Activated naive CD4-positive, alpha-beta T cell treated with anti-CD3 and anti-CD28 coated beads, Interleukin-2, amount 50 U/mL, for 72 hours (primary cell): Measurements from ENCODE around the gene C21orf58. TPM values are rescaled to one million over a fixed set of nuclear protein-coding genes. Genes with fewer than 3 reads are reported as not detected.

Source experiments
- ATAC-seq, 2 donors: fragments of 150-1000 bp; cut with Tn5 transposase; 2 replicates each; pipeline ENCODE4 v1.10.0; 2021; ENCODE audit warnings: mild to moderate bottlenecking in 2 of 2, moderate library complexity in 2 of 2
- DNase-seq, 2 donors: peaks; one replicate each; pipeline ENCODE4 v3.0.0; 2021 to 2022; ENCODE audit warnings: low spot score in 2 of 2
- H3K27ac Mint-ChIP-seq, 2 donors: one replicate each; pipeline ENCODE4 v1.8.0; 2022; ENCODE audit warnings: mild to moderate bottlenecking in 2 of 2, mixed read lengths in 2 of 2
- H3K36me3 Mint-ChIP-seq, 2 donors: one replicate each; pipeline ENCODE4 v1.8.0; 2022; ENCODE audit warnings: mixed read lengths in 2 of 2
- H3K9me3 Mint-ChIP-seq, 2 donors: one replicate each; pipeline ENCODE4 v1.8.0; 2022; ENCODE audit warnings: mixed read lengths in 2 of 2
- total RNA-seq, 2 donors: library from RNA; stranded (reverse); gene quantifications; one replicate each; pipeline ENCODE4 v1.2.3, GENCODE V29; 2022

Gene C21orf58
- total RNA-seq, 2 donors from 2014 or later = 20.7 to 36.0 TPM

- Mint-ChIP-seq H3K27ac (no peak overlapping the region), H3K36me3 (peaks cover 7 to 14% of the 10 kb centered on the region in 2 donors), H3K9me3 (no peaks in the 10 kb centered on the region)
- DNase-seq (no peak), ATAC-seq (no peak)
Observed at GRCh38 chr21:46344219-46344915, 20.7 kb upstream of the C21orf58 start.

- H3K9me3 Mint-ChIP-seq = no peaks in the 10 kb centered on the region
- DNase-seq (no peak), ATAC-seq (no peak)
- no peak overlapping the region for H3K27ac Mint-ChIP-seq
- peaks cover 13 to 28% of the 10 kb centered on the region in 2 donors for H3K36me3 Mint-ChIP-seq
Observed at GRCh38 chr21:46340998-46341397, 17.3 kb upstream of the C21orf58 start.

- Mint-ChIP-seq H3K36me3 (peaks cover 13 to 28% of the 10 kb centered on the region in 2 donors), H3K27ac (no peak overlapping the region)
- no peak for ATAC-seq
Observed at GRCh38 chr21:46336603-46337002, 12.9 kb upstream of the C21orf58 start.

DNA sequence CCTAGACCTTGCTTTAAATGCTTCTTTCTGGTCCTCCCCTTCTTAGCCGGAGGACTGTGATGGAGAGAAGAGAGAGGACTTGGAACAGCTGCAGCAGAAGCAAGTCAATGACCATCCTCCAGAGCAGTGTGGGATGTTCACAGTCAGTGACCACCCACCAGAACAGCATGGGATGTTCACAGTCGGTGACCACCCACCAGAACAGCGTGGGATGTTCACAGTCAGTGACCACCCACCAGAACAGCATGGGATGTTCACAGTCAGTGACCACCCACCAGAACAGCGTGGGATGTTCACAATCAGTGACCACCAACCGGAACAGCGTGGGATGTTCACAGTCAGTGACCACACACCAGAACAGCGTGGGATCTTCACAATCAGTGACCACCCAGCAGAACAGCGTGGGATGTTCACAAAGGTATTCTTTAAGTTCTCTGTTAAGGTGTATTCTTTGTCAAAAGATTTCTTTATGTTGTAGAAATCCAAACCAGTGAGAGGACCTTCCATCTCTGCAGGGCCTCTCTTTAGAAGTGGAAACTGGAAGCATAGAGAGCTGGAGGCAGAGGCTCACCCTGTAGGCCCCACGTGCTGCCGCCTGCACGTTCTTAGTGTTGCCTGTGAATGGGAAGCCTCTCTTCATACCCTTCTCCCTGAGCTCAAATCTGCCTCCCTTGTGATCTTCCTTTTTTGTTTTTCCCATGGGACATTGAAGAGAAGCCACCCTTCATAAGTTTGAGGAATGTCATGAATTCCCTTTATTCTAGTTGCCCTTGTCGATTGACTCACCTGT is 10.9 kb upstream of the C21orf58 start:
- Mint-ChIP-seq H3K36me3 (peaks cover 8 to 17% of the 10 kb centered on the region in 2 donors), H3K9me3 (no peaks in the 10 kb centered on the region), H3K27ac (no peak overlapping the region)
- ATAC-seq = no peak
- no peak for DNase-seq

More at GRCh38 chr21:46336603-46337002, 12.9 kb upstream of the C21orf58 start:
- no peaks in the 10 kb centered on the region for H3K9me3 Mint-ChIP-seq
- DNase-seq = no peak

DNA sequence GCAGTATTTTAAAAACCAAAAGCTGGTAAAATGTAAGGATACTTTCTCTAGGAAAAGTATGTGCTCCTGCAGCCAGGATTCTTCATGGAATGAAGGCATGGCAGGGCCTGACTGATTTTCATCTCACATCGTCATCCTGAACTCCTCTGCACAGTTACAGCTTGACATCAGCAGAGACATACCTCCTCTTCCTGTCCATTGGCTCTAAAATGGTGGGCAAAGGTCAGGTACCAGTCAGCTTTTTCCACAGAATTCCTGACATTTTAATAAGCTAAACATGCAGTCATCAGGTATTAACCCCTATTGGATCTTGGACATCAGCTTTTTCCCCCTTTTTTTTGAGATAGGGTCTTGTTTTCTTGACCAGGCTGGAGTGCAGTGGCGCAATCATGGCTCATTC is 6.1 kb upstream of the C21orf58 start:
- Mint-ChIP-seq H3K36me3 (peaks cover 10 to 13% of the 10 kb centered on the region in 2 donors), H3K27ac (no peak overlapping the region), H3K9me3 (no peaks in the 10 kb centered on the region)
- no peak for DNase-seq
- no peak for ATAC-seq

- ATAC-seq = no peak
- no peak for DNase-seq
- Mint-ChIP-seq H3K9me3 (no peaks in the 10 kb centered on the region), H3K36me3 (peaks cover 14 to 16% of the 10 kb centered on the region in 2 donors), H3K27ac (no peak overlapping the region)
Observed at GRCh38 chr21:46328151-46328550, 4.5 kb upstream of the C21orf58 start.

GRCh38 chr21:46327711-46328110 is 4.0 kb upstream of the C21orf58 start:
- DNase-seq = no peak
- ATAC-seq = no peak
- H3K36me3 Mint-ChIP-seq = peaks cover 18 to 20% of the 10 kb centered on the region in 2 donors
- no peak overlapping the region for H3K27ac Mint-ChIP-seq
- no peaks in the 10 kb centered on the region for H3K9me3 Mint-ChIP-seq

GRCh38 chr21:46326110-46326703 is 2.5 kb upstream of the C21orf58 start:
- peaks cover 33 to 35% of the 10 kb centered on the region in 2 donors for H3K36me3 Mint-ChIP-seq
- peak overlapping the region in 1 of 2 donors; percentile 20 for H3K27ac Mint-ChIP-seq
- no peaks in the 10 kb centered on the region for H3K9me3 Mint-ChIP-seq
- DNase-seq (no peak), ATAC-seq (no peak)

GRCh38 chr21:46325073-46325912 is 1.6 kb upstream of the C21orf58 start:
- peak overlapping the region; percentile 16 to 89 for H3K27ac Mint-ChIP-seq

GRCh38 chr21:46324390-46325072 is 861 bp upstream of the C21orf58 start:
- peak; percentile 75 to 81 for ATAC-seq
- Mint-ChIP-seq H3K9me3 (no peaks in the 10 kb centered on the region), H3K27ac (peak overlapping the region in 1 of 2 donors; percentile 96), H3K36me3 (peaks cover 35 to 37% of the 10 kb centered on the region in 2 donors)
- DNase-seq = peak; percentile 89 to 90

More at GRCh38 chr21:46325073-46325912, 1.6 kb upstream of the C21orf58 start:
- ATAC-seq (no peak), DNase-seq (peak; percentile 53 to 73)
- Mint-ChIP-seq H3K9me3 (no peaks in the 10 kb centered on the region), H3K36me3 (peaks cover 35 to 37% of the 10 kb centered on the region in 2 donors)

- peaks cover 35 to 37% of the 10 kb centered on the region in 2 donors for H3K36me3 Mint-ChIP-seq
- peak overlapping the region; percentile 96 to 97 for H3K27ac Mint-ChIP-seq
- no peak for DNase-seq
- no peaks in the 10 kb centered on the region for H3K9me3 Mint-ChIP-seq
- no peak for ATAC-seq
Observed at GRCh38 chr21:46323227-46323709, 402 bp downstream of the C21orf58 start.

DNA sequence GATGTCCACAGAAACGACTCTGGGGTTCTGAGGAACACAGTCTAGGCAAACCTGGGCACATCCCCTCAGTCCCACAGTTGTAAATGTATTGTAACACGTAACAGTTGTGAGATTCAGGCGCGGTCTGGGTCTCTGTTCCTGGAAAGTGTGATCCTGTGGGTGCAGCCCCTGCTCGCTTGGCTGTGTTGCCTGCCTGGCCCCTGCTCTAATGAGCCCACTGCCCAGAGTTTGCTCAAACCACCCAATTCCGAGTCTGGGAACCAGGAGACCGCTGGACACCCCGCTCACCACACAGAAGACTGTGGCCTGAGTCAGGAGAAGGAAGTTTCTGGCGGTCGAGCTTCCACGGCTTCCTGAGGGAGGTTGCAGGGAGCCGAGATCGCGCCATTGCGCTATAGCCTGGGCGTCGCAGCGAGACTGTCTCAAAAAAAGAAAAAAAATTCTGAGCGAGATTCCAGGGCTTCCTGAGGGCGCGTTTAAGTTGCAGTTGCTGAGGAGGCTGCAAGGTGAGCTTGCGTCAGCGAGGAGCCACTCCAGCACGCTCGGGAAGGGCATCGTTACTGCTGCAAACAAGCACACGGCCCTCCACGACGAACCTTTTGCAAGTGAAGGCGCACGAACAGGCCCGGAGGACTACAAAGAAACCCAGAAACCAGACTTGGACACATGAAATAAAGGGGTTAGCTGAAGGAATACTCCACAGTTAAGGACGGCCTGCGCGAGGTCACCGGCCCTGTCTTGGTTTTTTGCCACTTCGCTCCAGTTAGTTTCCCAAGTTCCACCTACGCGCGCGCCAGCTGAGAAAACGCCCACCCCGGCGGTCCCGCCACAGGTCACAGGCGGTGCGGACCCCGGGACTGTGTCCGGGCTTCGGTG is 1.1 kb downstream of the C21orf58 start:
- no peaks in the 10 kb centered on the region for H3K9me3 Mint-ChIP-seq
- no peak for ATAC-seq
- H3K36me3 Mint-ChIP-seq = peaks cover 34 to 36% of the 10 kb centered on the region in 2 donors
- peak; percentile 34 to 62 for DNase-seq
- H3K27ac Mint-ChIP-seq = peak overlapping the region; percentile 96 to 97

- no peak overlapping the region for H3K27ac Mint-ChIP-seq
- H3K36me3 Mint-ChIP-seq = peaks cover 24 to 25% of the 10 kb centered on the region in 2 donors
- ATAC-seq (no peak), DNase-seq (no peak)
- no peaks in the 10 kb centered on the region for H3K9me3 Mint-ChIP-seq
Observed at GRCh38 chr21:46320331-46320801, 3.3 kb downstream of the C21orf58 start.

- no peaks in the 10 kb centered on the region for H3K9me3 Mint-ChIP-seq
- no peak overlapping the region for H3K27ac Mint-ChIP-seq
- peaks cover 24 to 25% of the 10 kb centered on the region in 2 donors for H3K36me3 Mint-ChIP-seq
- no peak for ATAC-seq
- no peak for DNase-seq
Observed at GRCh38 chr21:46319186-46319585, 4.5 kb downstream of the C21orf58 start.

- no peaks in the 10 kb centered on the region for H3K9me3 Mint-ChIP-seq
- DNase-seq (no peak), ATAC-seq (no peak)
- H3K36me3 Mint-ChIP-seq = peaks cover 24% of the 10 kb centered on the region in 2 donors
- H3K27ac Mint-ChIP-seq = peak overlapping the region in 1 of 2 donors; percentile 50
Observed at GRCh38 chr21:46318464-46318845, 5.2 kb downstream of the C21orf58 start.
